Erythroblast (primary cell): ENCODE data around the gene TSSK6.

Experiments used
- GATA1 ChIP-seq: IDR thresholded peaks from 2 replicates; pipeline ENCODE4 v1.6.1; 2011; ENCODE audit warnings: low read depth, mild to moderate bottlenecking, control low read depth, low read length, moderate library complexity
- POLR2A ChIP-seq: IDR thresholded peaks from 2 replicates; pipeline ENCODE4 v1.6.1; 2011; ENCODE audit warnings: mild to moderate bottlenecking, low read length

DNA sequence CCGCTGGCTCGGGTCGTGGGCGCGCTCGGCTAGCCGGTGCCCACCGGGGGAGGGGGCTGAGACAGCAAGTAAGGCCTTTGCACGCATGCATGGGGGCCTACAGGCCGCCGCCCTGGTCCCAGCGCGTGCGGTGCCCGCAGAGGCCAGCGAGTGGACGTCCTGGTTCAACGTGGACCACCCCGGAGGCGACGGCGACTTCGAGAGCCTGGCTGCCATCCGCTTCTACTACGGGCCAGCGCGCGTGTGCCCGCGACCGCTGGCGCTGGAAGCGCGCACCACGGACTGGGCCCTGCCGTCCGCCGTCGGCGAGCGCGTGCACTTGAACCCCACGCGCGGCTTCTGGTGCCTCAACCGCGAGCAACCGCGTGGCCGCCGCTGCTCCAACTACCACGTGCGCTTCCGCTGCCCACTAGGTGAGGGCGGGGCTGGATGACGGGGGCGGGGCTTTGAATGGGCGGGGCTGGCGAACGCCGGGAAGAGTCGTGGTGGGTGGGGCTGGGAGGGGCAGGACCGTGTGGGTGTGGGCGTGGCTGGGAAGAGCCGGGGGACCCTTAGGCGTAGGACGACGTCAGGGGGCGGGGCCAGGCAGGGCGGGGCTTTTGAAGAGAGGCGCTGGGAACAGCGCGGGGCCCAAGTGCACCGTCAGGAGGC, 24.8 kb upstream of the TSSK6 start:
- TF ChIP-seq POLR2A = no peak
- TF ChIP-seq GATA1 = no peak
